Measurements from ENCODE around the gene PTPN14.

- TF ChIP-seq CTCF (IDR thresholded peaks at IDR 0.05) (peak; percentile 47), ZFX (IDR thresholded peaks at IDR 0.05; ENCODE audit: borderline replicate concordance) (no peak)
Observed at GRCh38 chr1:214551436-214552173, at the start of gene PTPN14.

Measured in 22Rv1 (cell line).